H9 (cell line): ENCODE results near the gene BCAS3. TPM values are rescaled to one million over a fixed set of nuclear protein-coding genes. Genes with fewer than 3 reads are reported as not detected.

Experiments
- DNase-seq: peaks from one replicate; pipeline ENCODE4 v3.0.0-alpha.2; 2017
- H2AFZ ChIP-seq: one replicate; pipeline ENCODE4 v1.6.1; 2013; ENCODE audit warnings: mild to moderate bottlenecking, low read length, control low read depth, moderate library complexity
- H2AK5ac ChIP-seq: 2 replicates; pipeline ENCODE4 v1.6.1; 2013; ENCODE audit warnings: low read length, control low read depth, mixed read lengths; ENCODE audit not compliant: insufficient read length
- H2BK120ac ChIP-seq: one replicate; pipeline ENCODE4 v1.6.1; 2013; ENCODE audit warnings: low read depth, mild to moderate bottlenecking, low read length, control low read depth, inconsistent platforms; ENCODE audit not compliant: poor library complexity, severe bottlenecking
- H2BK12ac ChIP-seq: 2 replicates; pipeline ENCODE4 v1.6.1; 2013; ENCODE audit warnings: low read length, control low read depth, mixed read lengths, low read depth; ENCODE audit not compliant: insufficient read length
- H2BK15ac ChIP-seq: 2 replicates; pipeline ENCODE4 v1.6.1; 2013; ENCODE audit warnings: low read depth, low read length, control low read depth
- H2BK20ac ChIP-seq: one replicate; pipeline ENCODE4 v1.6.1; 2013; ENCODE audit warnings: low read depth, mild to moderate bottlenecking, low read length, control low read depth, inconsistent platforms; ENCODE audit not compliant: poor library complexity, severe bottlenecking
- H2BK5ac ChIP-seq: 2 replicates; pipeline ENCODE4 v1.6.1; 2013; ENCODE audit warnings: low read length, control low read depth, mixed read lengths; ENCODE audit not compliant: insufficient read length
- H3K14ac ChIP-seq: 2 replicates; pipeline ENCODE4 v1.6.1; 2013; ENCODE audit warnings: low read length, control low read depth; ENCODE audit not compliant: insufficient read depth
- H3K18ac ChIP-seq: 2 replicates; pipeline ENCODE4 v1.6.1; 2013; ENCODE audit warnings: low read depth, mild to moderate bottlenecking, mixed read lengths, low read length, control low read depth; ENCODE audit not compliant: insufficient read length
- H3K23ac ChIP-seq: 2 replicates; pipeline ENCODE4 v1.6.1; 2013; ENCODE audit warnings: low read length, control low read depth, mixed read lengths, low read depth; ENCODE audit not compliant: insufficient read length
- H3K23me2 ChIP-seq: 2 replicates; pipeline ENCODE4 v1.6.1; 2013; ENCODE audit warnings: low read depth, mild to moderate bottlenecking, mixed read lengths, low read length, control low read depth; ENCODE audit not compliant: insufficient read length, poor library complexity, severe bottlenecking
- H3K27ac ChIP-seq: 2 replicates; pipeline ENCODE4 v1.5.1; 2013; ENCODE audit warnings: low read length, control low read depth, mixed read lengths, low read depth; ENCODE audit not compliant: insufficient read length
- H3K27me3 ChIP-seq: 2 replicates; pipeline ENCODE4 v1.6.1; 2013; ENCODE audit warnings: low read length, control low read depth, inconsistent platforms; ENCODE audit not compliant: insufficient read depth
- H3K4ac ChIP-seq: 2 replicates; pipeline ENCODE4 v1.6.1; 2013; ENCODE audit warnings: low read depth, mild to moderate bottlenecking, control low read depth, inconsistent platforms, low read length, moderate library complexity
- H3K4me1 ChIP-seq: 2 replicates; pipeline ENCODE4 v1.6.1; 2013; ENCODE audit warnings: low read length, control low read depth, inconsistent platforms; ENCODE audit not compliant: insufficient read depth
- H3K4me2 ChIP-seq: 2 replicates; pipeline ENCODE4 v1.6.1; 2013; ENCODE audit warnings: low read length, control low read depth, mixed read lengths; ENCODE audit not compliant: insufficient read length, insufficient read depth
- H3K56ac ChIP-seq: 2 replicates; pipeline ENCODE4 v1.6.1; 2013; ENCODE audit warnings: low read depth, mild to moderate bottlenecking, mixed read lengths, low read length, control low read depth; ENCODE audit not compliant: insufficient read length
- H3K79me1 ChIP-seq: 2 replicates; pipeline ENCODE4 v1.6.1; 2013; ENCODE audit warnings: low read depth, mild to moderate bottlenecking, moderate library complexity, low read length, control low read depth, inconsistent platforms; ENCODE audit not compliant: insufficient read depth, poor library complexity, severe bottlenecking
- H3K79me2 ChIP-seq: 2 replicates; pipeline ENCODE4 v1.6.1; 2013; ENCODE audit warnings: low read length, control low read depth, inconsistent platforms; ENCODE audit not compliant: insufficient read depth
- H3K9ac ChIP-seq: 2 replicates; pipeline ENCODE4 v1.6.1; 2013; ENCODE audit warnings: low read length, control low read depth, mixed read lengths; ENCODE audit not compliant: insufficient read length; ENCODE audit errors: extremely low read depth
- H3K9me3 ChIP-seq: one replicate; pipeline ENCODE4 v1.6.1; 2013; ENCODE audit warnings: low read depth, low read length, inconsistent platforms; ENCODE audit not compliant: control insufficient read depth
- H3T11ph ChIP-seq: one replicate; pipeline ENCODE4 v1.6.1; 2013; ENCODE audit warnings: mild to moderate bottlenecking, low read length, control low read depth, inconsistent platforms
- H4K20me1 ChIP-seq: one replicate; pipeline ENCODE4 v1.6.1; 2013; ENCODE audit not compliant: control insufficient read depth, insufficient read length, insufficient read depth
- H4K5ac ChIP-seq: 2 replicates; pipeline ENCODE4 v1.6.1; 2013; ENCODE audit warnings: low read depth, mild to moderate bottlenecking, mixed read lengths, low read length, control low read depth; ENCODE audit not compliant: insufficient read length
- H4K8ac ChIP-seq: replicated peaks from 2 replicates; pipeline ENCODE4 v1.6.1; 2013; ENCODE audit warnings: low read length, control low read depth, mixed read lengths, low read depth; ENCODE audit not compliant: insufficient read length
- H4K91ac ChIP-seq: 2 replicates; pipeline ENCODE4 v1.6.1; 2013; ENCODE audit warnings: low read depth, mild to moderate bottlenecking, moderate library complexity, mixed read lengths, low read length, control low read depth; ENCODE audit not compliant: insufficient read length
- H3K27ac Mint-ChIP-seq, 3 experiments: 2 replicates in 2 of 3; 3 replicates in 1 of 3; pipeline ENCODE4 v1.8.0; 2020 to 2021; ENCODE audit warnings: mixed read lengths in 3 of 3, mild to moderate bottlenecking in 1 of 3, moderate library complexity in 1 of 3
- H3K27me3 Mint-ChIP-seq: 2 replicates; pipeline ENCODE4 v1.8.0; 2021; ENCODE audit warnings: low read depth, mild to moderate bottlenecking, moderate library complexity, mixed read lengths
- H3K36me3 Mint-ChIP-seq, 3 experiments: 2 replicates in 2 of 3; 3 replicates in 1 of 3; pipeline ENCODE4 v1.8.0; 2020 to 2021; ENCODE audit warnings: low read depth in 3 of 3, mixed read lengths in 3 of 3; ENCODE audit not compliant: insufficient read depth in 1 of 3
- H3K4me1 Mint-ChIP-seq, 2 experiments: 2 replicates each; pipeline ENCODE4 v1.8.0; 2020; ENCODE audit warnings: mixed read lengths in 2 of 2
- H3K4me3 Mint-ChIP-seq, 2 experiments: 2 replicates in 1 of 2; 3 replicates in 1 of 2; pipeline ENCODE4 v1.8.0; 2020 to 2021; ENCODE audit warnings: mild to moderate bottlenecking in 2 of 2, mixed read lengths in 2 of 2, moderate library complexity in 1 of 2
- H3K9me3 Mint-ChIP-seq, 2 experiments: 2 replicates in 1 of 2; 3 replicates in 1 of 2; pipeline ENCODE4 v1.8.0; 2020; ENCODE audit warnings: mild to moderate bottlenecking in 2 of 2, mixed read lengths in 2 of 2, moderate library complexity in 1 of 2
- WGBS: extraction: QIAGEN DNeasy Blood & Tissue Kit; methylation state at CpG from one replicate; pipeline ENCODE4 v1.1.7; 2013; ENCODE audit warnings: missing lambda C conversion rate, low lambda C conversion rate, mixed read lengths; ENCODE audit not compliant: insufficient read length; ENCODE audit errors: extremely low coverage; 5-methylcytosine and 5-hydroxymethylcytosine counted together
- total RNA-seq: library from RNA; stranded (reverse); gene quantifications from 2 replicates; pipeline ENCODE4 v1.2.1, GENCODE V29; 2021
- TF ChIP-seq, protein P1 (sequence below): fragments of 200-600 bp; sonication (generic); conservative IDR thresholded peaks from 3 replicates; pipeline ENCODE4 v1.8.0; 2021; ENCODE audit warnings: antibody characterized with exemption, mild to moderate bottlenecking

Gene BCAS3
- total RNA-seq, 1 experiment from 2014 or later: 22.4 TPM

DNA sequence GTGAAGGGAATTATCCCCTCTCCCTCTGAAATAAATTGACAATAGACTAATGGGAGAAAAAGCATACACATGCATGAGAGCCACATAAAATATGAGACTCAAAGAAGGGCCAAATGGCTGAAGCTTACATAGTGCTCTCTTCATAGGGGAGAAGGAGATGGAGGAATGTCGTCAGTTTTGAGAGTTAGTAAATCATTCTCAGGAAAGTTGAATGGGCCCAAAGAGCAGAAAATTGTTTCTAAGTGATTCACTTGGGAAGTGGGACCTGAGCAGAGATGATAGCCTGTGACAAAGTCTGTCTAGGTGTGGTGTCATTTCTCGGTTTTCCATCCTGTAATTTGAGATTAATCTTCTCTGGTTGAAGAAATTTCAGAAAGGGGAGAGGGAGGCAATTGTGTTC, 35.0 kb downstream of the BCAS3 start:
- Histone ChIP-seq H3K23ac (no peak overlapping the region), H3T11ph (no peak overlapping the region), H4K20me1 (no peaks in the 10 kb centered on the region), H3K14ac (no peak overlapping the region), H4K8ac (no peak overlapping the region), H2BK5ac (no peak overlapping the region), H3K4me1 (no peaks in the 10 kb centered on the region), H3K79me1 (no peaks in the 10 kb centered on the region), H3K4me2 (no peak overlapping the region), H2BK12ac (no peak overlapping the region), H3K27me3 (no peaks in the 10 kb centered on the region), H3K79me2 (no peaks in the 10 kb centered on the region), H3K9ac (no peak overlapping the region), H4K5ac (no peak overlapping the region), H3K56ac (no peak overlapping the region), H3K18ac (no peak overlapping the region), H3K4ac (no peak overlapping the region), H3K23me2 (no peaks in the 10 kb centered on the region), H3K9me3 (no peaks in the 10 kb centered on the region), H2BK120ac (no peak overlapping the region), H2BK15ac (no peak overlapping the region), H4K91ac (no peak overlapping the region), H2AK5ac (no peak overlapping the region), H2AFZ (no peak overlapping the region), H2BK20ac (no peak overlapping the region), H3K27ac (no peak overlapping the region)
- no CpG with 5 or more reads among the region's 2 CpGs for WGBS
- Mint-ChIP-seq H3K4me3 (no peak overlapping the region), H3K9me3 (no peaks in the 10 kb centered on the region), H3K4me1 (no peaks in the 10 kb centered on the region), H3K27ac (no peak overlapping the region), H3K36me3 (no peaks in the 10 kb centered on the region), H3K27me3 (no peaks in the 10 kb centered on the region)
- TF ChIP-seq, protein P1, sequence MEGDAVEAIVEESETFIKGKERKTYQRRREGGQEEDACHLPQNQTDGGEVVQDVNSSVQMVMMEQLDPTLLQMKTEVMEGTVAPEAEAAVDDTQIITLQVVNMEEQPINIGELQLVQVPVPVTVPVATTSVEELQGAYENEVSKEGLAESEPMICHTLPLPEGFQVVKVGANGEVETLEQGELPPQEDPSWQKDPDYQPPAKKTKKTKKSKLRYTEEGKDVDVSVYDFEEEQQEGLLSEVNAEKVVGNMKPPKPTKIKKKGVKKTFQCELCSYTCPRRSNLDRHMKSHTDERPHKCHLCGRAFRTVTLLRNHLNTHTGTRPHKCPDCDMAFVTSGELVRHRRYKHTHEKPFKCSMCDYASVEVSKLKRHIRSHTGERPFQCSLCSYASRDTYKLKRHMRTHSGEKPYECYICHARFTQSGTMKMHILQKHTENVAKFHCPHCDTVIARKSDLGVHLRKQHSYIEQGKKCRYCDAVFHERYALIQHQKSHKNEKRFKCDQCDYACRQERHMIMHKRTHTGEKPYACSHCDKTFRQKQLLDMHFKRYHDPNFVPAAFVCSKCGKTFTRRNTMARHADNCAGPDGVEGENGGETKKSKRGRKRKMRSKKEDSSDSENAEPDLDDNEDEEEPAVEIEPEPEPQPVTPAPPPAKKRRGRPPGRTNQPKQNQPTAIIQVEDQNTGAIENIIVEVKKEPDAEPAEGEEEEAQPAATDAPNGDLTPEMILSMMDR: no peak
- DNase-seq: no peak
